GM10248 (cell line): ENCODE data around the gene KRTAP10-11.
"Not testable (repeated sequence)": the region's sequence is repeated elsewhere in the genome, so short reads cannot be mapped to it uniquely, and the experiment has no call there.

Experiments
- CTCF ChIA-PET: fragments of 300-600 bp; sonication (Branson Sonifier 250); formaldehyde crosslinking; extraction: SDS; loops from one replicate; lab custom pipeline; 2021; ENCODE audit warnings: antibody characterized with exemption; lab: Yijun Ruan, JAX
- POLR2A ChIA-PET: fragments of 350-650 bp; sonication (Branson Sonifier 250); formaldehyde crosslinking; extraction: SDS; loops from one replicate; lab custom pipeline; 2020; ENCODE audit warnings: antibody characterized with exemption; lab: Yijun Ruan, JAX
- DNase-seq: peaks from one replicate; pipeline ENCODE4 v3.0.0; 2012; ENCODE audit errors: extremely low spot score
- CTCF ChIP-seq: IDR thresholded peaks from 2 replicates; pipeline ENCODE4 v1.5.1; 2012; ENCODE audit warnings: mild to moderate bottlenecking, low read depth; ENCODE audit errors: extremely low read depth, missing control alignments, control extremely low read depth

KRTAP10-11 gene

GRCh38 chr21:44603109-44603875, 42.9 kb upstream of the KRTAP10-11 start:
- ChIA-PET CTCF (no interaction called here), POLR2A (no interaction called here)
- no peak for DNase-seq
- TF ChIP-seq CTCF, result no peak

GRCh38 chr21:44603911-44604310, 42.3 kb upstream of the KRTAP10-11 start:
- ChIA-PET CTCF (no interaction called here), POLR2A (no interaction called here)
- no peak for DNase-seq
- no peak for TF ChIP-seq CTCF

- TF ChIP-seq CTCF, result no peak
Observed at GRCh38 chr21:44606495-44606894, 39.7 kb upstream of the KRTAP10-11 start.

GRCh38 chr21:44609193-44609592, 37.0 kb upstream of the KRTAP10-11 start:
- POLR2A ChIA-PET, result no interaction called here
- TF ChIP-seq CTCF, result no peak
- no peak for DNase-seq
- CTCF ChIA-PET, result no interaction called here

More at GRCh38 chr21:44606495-44606894, 39.7 kb upstream of the KRTAP10-11 start:
- no peak for DNase-seq
- ChIA-PET CTCF (no interaction called here), POLR2A (no interaction called here)

- DNase-seq, CTCF ChIA-PET, POLR2A ChIA-PET: not testable (repeated sequence)
Observed at GRCh38 chr21:44610157-44610843, 35.9 kb upstream of the KRTAP10-11 start.

GRCh38 chr21:44611551-44611950, 34.7 kb upstream of the KRTAP10-11 start:
- DNase-seq, result no peak
- POLR2A ChIA-PET, result no interaction called here
- CTCF ChIA-PET, result no interaction called here
- TF ChIP-seq CTCF, result no peak

GRCh38 chr21:44612029-44612486, 34.2 kb upstream of the KRTAP10-11 start, which contains the start of gene KRTAP10-8:
KRTAP10-8 (plus strand) TSS chr21:44612079; CDS start chr21:44612101, 22 bp downstream.
- CTCF ChIA-PET, result no interaction called here
- DNase-seq, result no peak
- TF ChIP-seq CTCF, result no peak
- POLR2A ChIA-PET, result no interaction called here
